Calu3 (cell line): ENCODE data around the gene MPZL2. TPM values are rescaled to one million over a fixed set of nuclear protein-coding genes. Genes with fewer than 3 reads are reported as not detected.

Experiments
- BruUV-seq: library from RNA; stranded (reverse); fragments of 400-500 nt; replicated peaks from 2 replicates; lab custom pipeline; 2021; lab: Mats Ljungman, UMichigan
- CTCF ChIA-PET: fragments of 300-600 bp; sonication (Branson Sonifier 250); formaldehyde crosslinking; loops from one replicate; lab custom pipeline; 2022; ENCODE audit warnings: antibody characterized with exemption; lab: Charles Lee
- DNase-seq: peaks from one replicate; pipeline ENCODE4 v3.0.0; 2022
- H3K27ac Mint-ChIP-seq: one replicate; pipeline ENCODE4 v1.8.0; 2022; ENCODE audit warnings: mixed read lengths; ENCODE audit not compliant: unreplicated experiment
- H3K27me3 Mint-ChIP-seq: one replicate; pipeline ENCODE4 v1.8.0; 2022; ENCODE audit warnings: mixed read lengths; ENCODE audit not compliant: unreplicated experiment
- H3K36me3 Mint-ChIP-seq: one replicate; pipeline ENCODE4 v1.8.0; 2022; ENCODE audit warnings: mild to moderate bottlenecking, moderate library complexity, mixed read lengths; ENCODE audit not compliant: insufficient read depth, unreplicated experiment
- H3K4me1 Mint-ChIP-seq: one replicate; pipeline ENCODE4 v1.8.0; 2022; ENCODE audit warnings: mild to moderate bottlenecking, low read depth, mixed read lengths; ENCODE audit not compliant: unreplicated experiment
- H3K4me3 Mint-ChIP-seq: one replicate; pipeline ENCODE4 v1.8.0; 2022; ENCODE audit warnings: mild to moderate bottlenecking, low read depth, moderate library complexity, mixed read lengths; ENCODE audit not compliant: unreplicated experiment
- H3K9me3 Mint-ChIP-seq: one replicate; pipeline ENCODE4 v1.8.0; 2022; ENCODE audit warnings: low read depth, mixed read lengths; ENCODE audit not compliant: unreplicated experiment
- CTCF ChIP-seq: fragments of 200-600 bp; IDR thresholded peaks from one replicate; pipeline ENCODE4 v1.8.0; 2022; ENCODE audit warnings: antibody characterized with exemption; ENCODE audit not compliant: unreplicated experiment
- intact Hi-C: fragments of 100-400 bp; cut with micrococcal nuclease; formaldehyde crosslinking; loops from one replicate; pipeline ENCODE4 v1.10.0; 2022; ENCODE audit not compliant: unreplicated experiment
- total RNA-seq: library from RNA; stranded (reverse); gene quantifications from 2 replicates; pipeline ENCODE4 v1.2.3, GENCODE V29; 2022

Gene MPZL2
- total RNA-seq, 1 experiment from 2014 or later, result 69.6 TPM

GRCh38 chr11:118283037-118283636 lies 19.0 kb upstream of the MPZL2 start:
- no peak for TF ChIP-seq CTCF
- BruUV-seq, result no TSS peak

GRCh38 chr11:118282606-118283005 lies 18.5 kb upstream of the MPZL2 start:
- no peak overlapping the region for H3K27ac Mint-ChIP-seq
- no peak for TF ChIP-seq CTCF
- CTCF ChIA-PET, result no interaction called here
- H3K4me1 Mint-ChIP-seq, result peaks cover 7% of the 10 kb centered on the region
- no TSS peak for BruUV-seq
- no peak for DNase-seq
- H3K4me3 Mint-ChIP-seq, result no peak overlapping the region
- no peaks in the 10 kb centered on the region for H3K9me3 Mint-ChIP-seq
- no peaks in the 10 kb centered on the region for H3K27me3 Mint-ChIP-seq
- intact Hi-C loops, result no loop called here
- H3K36me3 Mint-ChIP-seq, result no peaks in the 10 kb centered on the region

More at GRCh38 chr11:118283037-118283636, 19.0 kb upstream of the MPZL2 start:
- Mint-ChIP-seq H3K4me3 (no peak overlapping the region), H3K27me3 (no peaks in the 10 kb centered on the region), H3K4me1 (peaks cover 7% of the 10 kb centered on the region), H3K9me3 (no peaks in the 10 kb centered on the region), H3K27ac (no peak overlapping the region), H3K36me3 (no peaks in the 10 kb centered on the region)
- CTCF ChIA-PET, result no interaction called here
- intact Hi-C loops, result no loop called here
- DNase-seq, result no peak

GRCh38 chr11:118281284-118281683 lies 17.2 kb upstream of the MPZL2 start:
- H3K36me3 Mint-ChIP-seq, result no peaks in the 10 kb centered on the region
- DNase-seq, result peak; percentile 39
- no peak for TF ChIP-seq CTCF
- H3K9me3 Mint-ChIP-seq, result no peaks in the 10 kb centered on the region
- H3K4me3 Mint-ChIP-seq, result no peak overlapping the region
- no TSS peak for BruUV-seq
- H3K27ac Mint-ChIP-seq, result peak overlapping the region; percentile 20
- no peaks in the 10 kb centered on the region for H3K27me3 Mint-ChIP-seq
- peaks cover 14% of the 10 kb centered on the region for H3K4me1 Mint-ChIP-seq
- CTCF ChIA-PET, result interaction anchor here (0.6 to 1.2 kb wide), 2 partner anchors 18 to 83 kb away, joined by 4 read pairs; partner anchors contain the start of gene MPZL2
- intact Hi-C loops, result no loop called here

GRCh38 chr11:118277312-118277711 lies 13.2 kb upstream of the MPZL2 start:
- BruUV-seq, result no TSS peak
- Mint-ChIP-seq H3K27ac (peak overlapping the region; percentile 17), H3K9me3 (no peaks in the 10 kb centered on the region), H3K27me3 (no peaks in the 10 kb centered on the region), H3K36me3 (peaks cover 5% of the 10 kb centered on the region), H3K4me3 (no peak overlapping the region), H3K4me1 (peaks cover 45% of the 10 kb centered on the region)
- TF ChIP-seq CTCF, result no peak
- peak; percentile 57 for DNase-seq
- CTCF ChIA-PET, result interaction anchor here (1.0 to 1.2 kb wide), 3 partner anchors 14 to 79 kb away, joined by 3 to 4 read pairs (median 4); partner anchors contain the start of gene MPZL2
- intact Hi-C loops, result no loop called here
